HPDE6-E6E7 (cell line): ENCODE data around the gene KRTAP9-2.
"Not testable (repeated sequence)": the region's sequence is repeated elsewhere in the genome, so short reads cannot be mapped to it uniquely, and the experiment has no call there.

Experiments used
- DNase-seq: peaks from one replicate; pipeline ENCODE4 v3.0.0; 2011; ENCODE audit warnings: missing footprints; ENCODE audit errors: extremely low spot score

KRTAP9-2 gene

DNA sequence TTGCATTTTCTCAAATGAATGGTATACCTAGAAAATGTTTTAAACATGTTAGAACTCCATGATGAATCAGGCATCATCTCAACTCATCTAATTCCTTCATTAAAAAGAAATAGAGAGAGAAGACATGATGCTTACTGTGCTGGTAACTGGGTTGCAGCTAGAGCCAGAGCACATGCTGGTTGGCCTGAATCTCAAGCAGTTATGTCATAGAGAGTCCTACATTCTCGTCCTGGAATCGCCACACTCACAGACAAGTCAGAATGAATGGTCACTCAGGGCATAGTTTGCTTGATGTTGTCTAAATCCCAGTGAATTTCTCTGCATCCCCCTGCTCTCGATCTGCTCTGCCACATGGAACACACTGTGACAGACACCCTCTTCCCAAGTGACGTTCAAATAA lies 10.7 kb downstream of the KRTAP9-2 start:
- DNase-seq = not testable (repeated sequence)

DNA sequence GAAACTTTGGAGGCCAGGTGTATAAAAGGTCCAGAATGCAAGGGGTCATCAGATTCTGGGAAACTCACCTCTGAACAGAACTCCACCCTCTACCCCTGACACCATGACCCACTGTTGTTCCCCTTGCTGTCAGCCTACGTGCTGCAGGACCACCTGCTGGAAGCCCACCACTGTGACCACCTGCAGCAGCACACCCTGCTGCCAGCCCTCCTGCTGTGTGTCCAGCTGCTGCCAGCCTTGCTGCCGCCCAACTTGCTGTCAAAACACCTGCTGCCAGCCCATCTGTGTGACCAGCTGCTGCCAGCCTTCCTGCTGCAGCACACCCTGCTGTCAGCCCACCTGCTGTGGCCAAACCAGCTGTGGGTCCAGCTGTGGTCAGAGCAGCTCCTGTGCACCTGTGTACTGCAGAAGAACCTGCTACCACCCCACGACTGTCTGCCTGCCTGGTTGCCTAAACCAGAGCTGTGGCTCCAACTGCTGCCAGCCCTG lies 11.5 kb downstream of the KRTAP9-2 start, which contains the start of gene KRTAP9-8:
KRTAP9-8 (plus strand) TSS at position 51 of the 489 bp plus-strand sequence; CDS start at position 104, 53 bp downstream.
- DNase-seq = not testable (repeated sequence)

DNA sequence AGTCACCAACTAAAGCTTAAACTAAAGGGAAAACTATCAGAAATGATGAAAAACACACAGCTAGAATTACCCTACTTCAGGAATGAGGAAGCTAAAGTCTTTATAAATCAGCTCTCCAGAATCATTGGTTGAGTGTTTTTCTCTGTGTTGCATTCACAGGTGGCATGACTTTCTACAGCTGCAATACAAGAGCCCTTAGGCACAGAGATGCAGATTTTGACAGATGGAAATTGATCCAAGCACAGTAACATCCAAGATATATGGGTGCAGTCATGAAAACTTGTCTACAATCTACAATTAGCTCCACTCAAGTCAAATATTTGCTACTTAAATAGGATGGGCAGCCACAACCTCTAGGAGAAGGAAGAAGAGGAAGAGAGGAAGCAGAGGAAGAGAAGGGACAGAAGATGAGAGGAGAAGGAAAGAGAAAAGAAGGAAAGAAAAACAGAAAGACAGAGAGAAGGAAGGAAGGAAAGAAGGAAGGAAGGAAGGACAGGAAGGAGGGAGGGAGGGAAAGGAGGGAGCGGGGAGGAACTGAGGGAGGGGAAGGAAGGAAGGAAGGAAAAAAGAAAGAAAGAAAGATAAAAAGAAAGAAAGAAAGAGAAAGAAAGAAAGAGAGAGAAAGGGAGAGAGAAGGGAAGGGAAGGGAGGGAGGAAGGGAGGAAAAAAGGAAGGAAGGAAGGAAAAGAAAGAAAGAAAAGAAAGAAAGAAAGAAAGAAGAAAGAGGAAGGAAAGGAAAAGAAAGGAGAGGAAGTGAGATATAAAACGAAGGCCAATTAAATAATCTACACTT lies 20.7 kb downstream of the KRTAP9-2 start:
- DNase-seq = not testable (repeated sequence)

DNA sequence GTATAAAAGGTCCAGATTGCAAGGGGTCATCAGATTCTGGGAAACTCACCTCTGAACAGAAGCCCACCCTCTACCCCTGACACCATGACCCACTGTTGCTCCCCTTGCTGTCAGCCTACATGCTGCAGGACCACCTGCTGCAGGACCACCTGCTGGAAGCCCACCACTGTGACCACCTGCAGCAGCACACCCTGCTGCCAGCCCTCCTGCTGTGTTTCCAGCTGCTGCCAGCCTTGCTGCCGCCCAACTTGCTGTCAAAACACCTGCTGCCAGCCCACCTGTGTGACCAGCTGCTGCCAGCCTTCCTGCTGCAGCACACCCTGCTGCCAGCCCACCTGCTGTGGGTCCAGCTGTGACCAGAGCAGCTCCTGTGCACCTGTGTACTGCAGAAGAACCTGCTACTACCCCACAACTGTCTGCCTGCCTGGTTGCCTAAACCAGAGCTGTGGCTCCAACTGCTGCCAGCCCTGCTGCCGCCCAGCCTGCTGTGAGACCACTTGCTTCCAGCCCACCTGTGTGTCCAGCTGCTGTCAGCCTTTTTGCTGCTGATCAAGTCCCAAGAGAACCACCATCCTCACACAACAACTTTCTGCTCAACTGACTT lies 23.3 kb downstream of the KRTAP9-2 start, which contains the start of gene KRTAP9-4:
KRTAP9-4 (plus strand) TSS at position 51 of the 604 bp plus-strand sequence; CDS start at position 85, 34 bp downstream.
- not testable (repeated sequence) for DNase-seq

DNA sequence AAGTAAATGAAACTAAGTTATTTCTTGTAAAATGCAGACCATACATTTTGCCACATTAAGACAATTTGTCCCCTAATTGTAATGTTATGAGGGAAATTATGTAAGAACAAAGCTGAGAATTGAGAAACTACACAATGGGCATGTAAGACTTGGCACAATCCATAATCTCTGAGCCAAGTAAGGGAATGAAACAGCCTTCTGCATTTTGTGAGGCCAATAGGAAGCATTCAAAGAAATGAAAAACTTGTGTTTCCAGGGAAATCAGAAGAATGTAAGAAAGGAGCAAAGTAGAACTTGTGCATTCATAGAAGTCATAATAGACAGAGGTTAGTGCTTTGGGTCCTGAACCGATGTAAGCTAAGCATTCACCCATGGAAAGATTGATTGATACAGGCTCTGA lies 24.8 kb downstream of the KRTAP9-2 start:
- no peak for DNase-seq

DNA sequence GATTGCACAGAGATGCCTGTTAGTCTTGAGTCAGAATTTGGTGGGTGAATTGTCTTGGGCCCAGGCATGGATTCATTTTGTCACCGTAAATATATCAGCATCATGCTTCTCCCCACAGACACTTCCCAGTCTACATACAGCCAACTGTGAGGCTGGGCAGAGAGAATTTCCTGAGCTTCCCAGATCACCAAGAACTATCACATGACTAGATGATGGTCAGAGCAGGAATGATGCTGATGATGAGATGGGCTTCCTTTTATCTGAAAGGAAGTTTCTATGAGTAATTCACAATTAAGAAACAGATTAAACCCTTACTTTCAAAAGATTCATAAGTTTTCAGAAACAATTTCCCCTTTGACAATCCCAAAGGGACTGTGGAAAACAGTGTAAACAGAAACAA lies 28.4 kb downstream of the KRTAP9-2 start:
- DNase-seq = no peak

DNA sequence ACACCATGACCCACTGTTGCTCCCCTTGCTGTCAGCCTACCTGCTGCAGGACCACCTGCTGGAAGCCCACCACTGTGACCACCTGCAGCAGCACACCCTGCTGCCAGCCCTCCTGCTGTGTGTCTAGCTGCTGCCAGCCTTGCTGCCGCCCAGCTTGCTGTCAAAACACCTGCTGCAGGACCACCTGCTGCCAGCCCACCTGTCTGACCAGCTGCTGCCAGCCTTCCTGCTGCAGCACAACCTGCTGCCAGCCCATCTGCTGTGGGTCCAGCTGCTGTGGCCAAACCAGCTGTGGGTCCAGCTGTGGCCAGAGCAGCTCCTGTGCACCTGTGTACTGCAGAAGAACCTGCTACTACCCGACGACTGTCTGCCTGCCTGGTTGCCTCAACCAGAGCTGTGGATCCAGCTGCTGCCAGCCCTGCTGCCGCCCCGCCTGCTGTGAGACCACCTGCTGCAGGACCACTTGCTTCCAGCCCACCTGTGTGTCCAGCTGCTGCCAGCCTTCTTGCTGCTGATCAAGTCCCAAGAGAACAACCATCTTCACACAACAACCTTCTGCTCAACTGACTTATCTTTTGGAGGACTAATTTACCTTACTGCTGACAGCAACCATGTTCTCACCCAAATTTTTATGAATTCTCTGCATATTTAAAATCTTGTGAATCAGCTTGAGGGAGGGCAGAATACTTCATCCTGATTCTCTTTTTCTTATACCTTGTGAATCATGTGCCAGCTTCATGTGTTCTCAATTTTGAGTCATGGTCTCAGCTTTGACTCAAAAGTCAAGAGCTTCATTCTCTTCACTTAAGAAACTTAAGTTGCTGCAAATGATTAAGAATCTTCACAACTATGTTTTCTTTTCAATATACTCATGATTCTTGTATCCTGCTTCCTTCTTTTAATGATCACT lies 29.2 kb downstream of the KRTAP9-2 start, which contains the start of gene KRTAP9-9:
KRTAP9-9 (plus strand) TSS at position 4 of the 910 bp plus-strand sequence.
- not testable (repeated sequence) for DNase-seq

DNA sequence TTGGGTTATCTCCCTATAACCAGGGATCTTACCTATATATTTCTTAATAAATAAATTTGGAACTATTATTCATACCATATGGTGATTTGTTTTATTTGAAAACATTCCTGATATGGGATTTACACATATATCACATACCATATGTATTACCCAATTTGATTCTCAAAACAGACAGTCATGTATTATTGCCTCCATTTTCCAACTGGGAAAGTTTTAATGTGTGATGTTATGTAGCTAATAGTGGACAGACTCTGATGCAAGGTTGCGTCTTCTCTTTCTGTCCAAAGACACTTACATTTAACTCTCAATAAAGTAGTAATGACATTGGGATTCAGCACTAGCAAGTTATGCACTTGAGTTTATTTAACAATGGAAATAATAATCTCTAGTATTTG lies 29.8 kb downstream of the KRTAP9-2 start:
- no peak for DNase-seq

DNA sequence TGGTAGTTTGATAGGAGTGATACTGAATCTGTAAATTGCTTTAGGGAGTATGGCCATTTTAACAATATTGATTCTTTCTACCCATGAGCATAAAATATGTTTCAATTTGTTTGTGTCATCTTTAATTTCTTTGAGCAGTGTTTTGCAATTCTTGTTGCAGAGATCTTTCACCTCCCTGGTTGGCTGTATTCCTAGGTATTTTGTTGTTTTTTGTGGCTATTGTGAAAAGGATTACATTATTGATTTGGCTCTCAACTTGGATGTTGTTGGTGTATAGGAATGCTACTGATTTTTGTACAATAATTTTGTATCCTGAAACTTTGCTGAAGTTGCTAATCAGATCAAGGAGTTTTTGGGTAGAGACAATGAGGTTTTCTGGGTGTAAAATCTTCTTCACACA lies 32.0 kb downstream of the KRTAP9-2 start:
- no peak for DNase-seq

DNA sequence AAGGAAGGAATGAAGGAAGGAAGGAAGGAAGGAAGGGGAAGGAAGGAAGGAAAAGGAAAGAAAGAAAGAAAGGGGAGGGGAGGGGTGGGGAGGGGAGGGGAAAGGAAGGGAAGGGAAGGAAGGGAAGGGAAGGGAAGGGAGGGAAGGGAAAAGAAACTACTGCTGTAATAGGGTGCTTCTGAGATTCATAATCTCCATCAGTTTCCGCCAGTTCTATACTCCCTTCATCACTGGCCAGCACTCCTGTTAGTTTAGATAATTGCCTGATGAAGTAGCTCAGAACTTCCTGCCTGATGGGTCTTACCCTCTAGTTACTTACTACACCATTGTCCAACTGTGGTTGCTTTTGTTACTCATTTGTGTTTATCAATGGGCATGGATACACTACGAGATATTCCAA lies 36.8 kb downstream of the KRTAP9-2 start:
- no peak for DNase-seq

DNA sequence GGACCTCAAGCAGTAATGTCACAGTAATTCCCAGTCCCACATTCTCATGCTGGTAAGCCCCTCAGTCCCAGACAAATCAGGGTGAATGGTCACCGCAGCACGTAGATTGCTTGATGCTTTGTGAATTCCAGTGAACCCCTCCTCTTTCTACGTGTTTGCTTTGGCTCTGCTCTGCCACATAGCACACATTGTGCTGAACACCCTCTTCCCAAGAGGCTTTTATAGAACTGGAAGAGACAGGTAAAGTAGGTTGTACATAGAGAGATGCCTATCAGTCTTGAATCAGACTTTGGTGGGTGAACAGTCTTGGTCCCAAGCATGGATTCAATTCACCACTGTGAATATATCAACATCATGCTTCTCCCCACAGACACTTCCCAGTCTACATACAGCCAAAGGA lies 38.2 kb downstream of the KRTAP9-2 start:
- DNase-seq = no peak

DNA sequence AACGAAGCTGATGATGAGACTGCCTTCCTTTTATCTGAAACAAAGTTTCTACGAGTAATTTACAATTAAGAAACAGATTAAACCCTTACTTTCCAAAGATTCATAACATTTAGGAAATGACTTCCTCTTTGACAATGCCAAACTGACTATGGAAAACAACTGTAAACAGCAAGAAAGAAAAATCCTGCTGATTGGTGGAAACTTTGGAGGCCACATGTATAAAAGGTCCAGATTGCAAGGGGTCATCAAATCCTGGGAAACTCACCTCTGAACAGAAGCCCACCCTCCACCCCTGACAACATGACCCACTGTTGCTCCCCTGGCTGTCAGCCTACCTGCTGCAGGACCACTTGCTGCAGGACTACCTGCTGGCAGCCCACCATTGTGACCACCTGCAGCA lies 38.6 kb downstream of the KRTAP9-2 start, which contains the start of gene KRTAP9-6:
KRTAP9-6 (plus strand) TSS at position 301 of the 400 bp plus-strand sequence; CDS start at position 301, 0 bp downstream.
- no peak for DNase-seq

DNA sequence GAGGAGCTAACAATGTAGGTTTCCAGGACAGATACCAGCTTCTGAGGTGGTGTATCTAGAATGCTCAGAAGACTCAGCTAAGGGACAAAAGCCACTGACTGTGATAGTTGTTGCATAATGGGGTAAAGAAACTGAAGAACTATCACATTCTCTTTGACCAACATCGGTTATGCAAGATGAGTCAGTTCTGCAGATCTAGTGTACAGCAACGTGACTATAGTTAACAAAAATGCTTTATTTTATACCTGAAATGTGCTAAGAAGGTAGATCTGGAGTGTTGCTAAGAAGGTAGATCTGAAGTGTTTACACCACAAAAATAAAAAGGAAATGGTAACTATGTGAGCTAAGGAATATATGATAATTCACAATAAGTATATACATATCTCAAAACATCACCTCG lies 41.3 kb downstream of the KRTAP9-2 start:
- peak; percentile 10 for DNase-seq

DNA sequence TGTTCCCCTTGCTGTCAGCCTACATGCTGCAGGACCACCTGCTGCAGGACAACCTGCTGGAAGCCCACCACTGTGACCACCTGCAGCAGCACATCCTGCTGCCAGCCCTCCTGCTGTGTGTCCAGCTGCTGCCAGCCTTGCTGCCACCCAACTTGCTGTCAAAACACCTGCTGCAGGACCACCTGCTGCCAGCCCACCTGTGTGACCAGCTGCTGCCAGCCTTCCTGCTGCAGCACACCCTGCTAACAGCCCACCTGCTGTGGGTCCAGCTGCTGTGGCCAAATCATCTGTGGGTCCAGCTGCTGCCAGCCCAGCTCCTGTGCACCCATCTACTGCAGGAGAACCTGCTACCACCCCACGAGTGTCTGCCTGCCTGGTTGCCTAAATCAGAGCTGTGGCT lies 44.9 kb downstream of the KRTAP9-2 start:
- not testable (repeated sequence) for DNase-seq

DNA sequence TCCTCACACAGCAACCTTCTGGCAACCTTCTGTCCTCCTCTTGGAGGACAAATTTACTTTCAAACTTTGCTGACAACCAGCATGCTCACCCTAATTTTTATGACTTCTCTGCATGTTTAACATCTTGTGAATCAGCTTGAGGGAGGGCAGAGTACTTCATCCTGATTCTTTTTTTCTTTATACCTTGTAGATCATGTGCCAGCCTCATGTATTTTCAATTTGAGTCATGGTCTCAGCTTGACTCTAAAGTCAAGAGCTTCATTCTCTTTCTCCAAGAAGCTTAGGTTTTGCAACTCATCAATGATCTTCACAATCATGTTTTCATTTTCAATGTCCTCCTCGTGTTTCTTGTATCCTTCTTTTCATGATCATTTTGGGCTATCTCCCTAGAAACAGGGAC lies 45.4 kb downstream of the KRTAP9-2 start:
- no peak for DNase-seq

DNA sequence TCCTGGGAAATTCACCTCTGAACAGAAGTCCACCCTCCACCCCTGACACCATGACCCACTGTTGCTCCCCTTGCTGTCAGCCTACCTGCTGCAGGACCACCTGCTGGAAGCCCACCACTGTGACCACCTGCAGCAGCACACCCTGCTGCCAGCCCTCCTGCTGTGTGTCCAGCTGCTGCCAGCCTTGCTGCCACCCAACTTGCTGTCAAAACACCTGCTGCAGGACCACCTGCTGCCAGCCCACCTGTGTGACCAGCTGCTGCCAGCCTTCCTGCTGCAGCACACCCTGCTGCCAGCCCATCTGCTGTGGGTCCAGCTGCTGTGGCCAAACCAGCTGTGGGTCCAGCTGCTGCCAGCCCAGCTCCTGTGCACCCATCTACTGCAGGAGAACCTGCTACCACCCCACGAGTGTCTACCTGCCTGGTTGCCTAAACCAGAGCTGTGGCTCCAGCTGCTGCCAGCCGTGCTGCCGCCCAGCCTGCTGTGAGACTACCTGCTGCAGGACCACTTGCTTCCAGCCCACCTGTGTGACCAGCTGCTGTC lies 49.3 kb downstream of the KRTAP9-2 start, which contains the start of gene KRTAP9-7:
KRTAP9-7 (plus strand) TSS at position 51 of the 543 bp plus-strand sequence; CDS start at position 51, 0 bp downstream.
- DNase-seq = not testable (repeated sequence)
